Epidermal melanocyte (primary cell): ENCODE data around the gene OR13G1.
"Not testable (repeated sequence)": the region's sequence is repeated elsewhere in the genome, so short reads cannot be mapped to it uniquely, and the experiment has no call there.

Source experiments
- DNase-seq: peaks from one replicate; pipeline ENCODE4 v3.0.0; 2011; ENCODE audit warnings: low spot score; ENCODE audit not compliant: insufficient read length

Gene OR13G1

GRCh38 chr1:247679639-247680038 lies at the start of gene OR13G1:
OR13G1 (minus strand) TSS chr1:247679739; CDS start chr1:247673041, 6,698 bp downstream.
- no peak for DNase-seq

- no peak for DNase-seq
These were observed 41.7 kb upstream of the OR13G1 start for GRCh38 chr1:247721222-247721621.

- no peak for DNase-seq
These were observed 37.0 kb upstream of the OR13G1 start, which contains the start of gene OR6F1 for GRCh38 chr1:247716546-247716945. OR6F1 (minus strand) TSS chr1:247716646; CDS start chr1:247712755, 3,891 bp downstream.

- no peak for DNase-seq
These were observed 34.2 kb upstream of the OR13G1 start for GRCh38 chr1:247713753-247714152.

GRCh38 chr1:247710681-247711080 lies 31.1 kb upstream of the OR13G1 start:
- DNase-seq = not testable (repeated sequence)

GRCh38 chr1:247701338-247701737 lies 21.8 kb upstream of the OR13G1 start:
- DNase-seq = no peak

- DNase-seq = no peak
These were observed 1.9 kb upstream of the OR13G1 start for GRCh38 chr1:247681288-247681897.

- no peak for DNase-seq
These were observed 632 bp upstream of the OR13G1 start for GRCh38 chr1:247680171-247680570.

GRCh38 chr1:247669225-247669624 lies 10.3 kb downstream of the OR13G1 start:
- no peak for DNase-seq

GRCh38 chr1:247656221-247656875 lies 23.2 kb downstream of the OR13G1 start:
- DNase-seq = no peak

GRCh38 chr1:247653040-247653439 lies 26.5 kb downstream of the OR13G1 start:
- DNase-seq = no peak

- DNase-seq = no peak
These were observed 31.7 kb downstream of the OR13G1 start for GRCh38 chr1:247647864-247648263.

- DNase-seq = no peak
These were observed 32.7 kb downstream of the OR13G1 start for GRCh38 chr1:247646867-247647266.

- DNase-seq = no peak
These were observed 36.8 kb downstream of the OR13G1 start for GRCh38 chr1:247642742-247643141.

- no peak for DNase-seq
These were observed 40.1 kb downstream of the OR13G1 start for GRCh38 chr1:247639381-247639981.

- no peak for DNase-seq
These were observed 40.8 kb downstream of the OR13G1 start for GRCh38 chr1:247638781-247639180.

GRCh38 chr1:247638011-247638410 lies 41.5 kb downstream of the OR13G1 start:
- no peak for DNase-seq

GRCh38 chr1:247627951-247628350 lies 51.6 kb downstream of the OR13G1 start:
- DNase-seq = no peak
